IMR-90 (cell line): Measurements from ENCODE around the gene SAP30BP. TPM values are rescaled to one million over a fixed set of nuclear protein-coding genes. Genes with fewer than 3 reads are reported as not detected.

Experiments
- ATAC-seq: fragments of 200-7000 bp; cut with Tn5 transposase; 2 replicates; pipeline ENCODE4 v1.9.1; 2020; ENCODE audit warnings: low read depth, mild to moderate bottlenecking, moderate library complexity
- BruUV-seq: library from RNA; stranded (reverse); fragments of 400-500 nt; replicated peaks from 2 replicates; lab custom pipeline; 2021; lab: Mats Ljungman, UMichigan
- CTCF ChIA-PET: fragments of 300-600 bp; formaldehyde crosslinking; extraction: SDS; loops from one replicate; lab custom pipeline; 2021; ENCODE audit warnings: antibody characterized with exemption; lab: Yijun Ruan, JAX
- POLR2A ChIA-PET: fragments of 300-600 bp; sonication (Branson Sonifier 250); formaldehyde crosslinking; loops from one replicate; lab custom pipeline; 2022; ENCODE audit warnings: antibody characterized with exemption; ENCODE audit not compliant: unreplicated experiment; lab: Charles Lee
- DNase-seq: peaks from one replicate; pipeline ENCODE4 v3.0.0; 2013
- H2AFZ ChIP-seq: replicated peaks from 2 replicates; pipeline ENCODE3; 2013; ENCODE audit warnings: low read length, mild to moderate bottlenecking; ENCODE audit not compliant: poor library complexity
- H2AK5ac ChIP-seq: 2 replicates; pipeline ENCODE4 v1.6.1; 2013; ENCODE audit warnings: low read depth, low read length, inconsistent platforms
- H2AK9ac ChIP-seq: replicated peaks from 2 replicates; pipeline ENCODE3; 2013; ENCODE audit warnings: mild to moderate bottlenecking, low read depth, low read length, moderate library complexity; ENCODE audit not compliant: poor library complexity
- H2BK120ac ChIP-seq: 2 replicates; pipeline ENCODE4 v1.6.1; 2013; ENCODE audit warnings: low read depth, low read length, inconsistent platforms
- H2BK15ac ChIP-seq: 3 replicates; pipeline ENCODE4 v1.6.1; 2013; ENCODE audit warnings: low read depth, low read length, inconsistent platforms
- H2BK20ac ChIP-seq: 2 replicates; pipeline ENCODE4 v1.6.1; 2013; ENCODE audit warnings: low read depth, mild to moderate bottlenecking, inconsistent platforms, low read length, moderate library complexity
- H2BK5ac ChIP-seq: 2 replicates; pipeline ENCODE4 v1.6.1; 2013; ENCODE audit warnings: mild to moderate bottlenecking, low read depth, low read length, inconsistent platforms; ENCODE audit not compliant: poor library complexity, severe bottlenecking
- H3K14ac ChIP-seq: replicated peaks from 2 replicates; pipeline ENCODE4 v1.6.1; 2013; ENCODE audit warnings: low read depth, low read length, inconsistent platforms
- H3K18ac ChIP-seq: 2 replicates; pipeline ENCODE4 v1.6.1; 2013; ENCODE audit warnings: low read depth, low read length, control low read depth
- H3K23ac ChIP-seq: 2 replicates; pipeline ENCODE4 v1.6.1; 2013; ENCODE audit warnings: low read depth, low read length, inconsistent platforms
- H3K27ac ChIP-seq: 2 replicates; pipeline ENCODE4 v1.5.1; 2013; ENCODE audit warnings: mild to moderate bottlenecking, control low read depth, low read length; ENCODE audit not compliant: insufficient read depth
- H3K27me3 ChIP-seq: 2 replicates; pipeline ENCODE4 v1.6.1; 2013; ENCODE audit warnings: low read length; ENCODE audit not compliant: control insufficient read depth, insufficient read depth
- H3K36me3 ChIP-seq: 2 replicates; pipeline ENCODE4 v1.6.1; 2013; ENCODE audit warnings: low read length, mixed read lengths; ENCODE audit not compliant: control insufficient read depth, insufficient read depth
- H3K4ac ChIP-seq: 2 replicates; pipeline ENCODE4 v1.6.1; 2013; ENCODE audit warnings: low read depth, low read length, inconsistent platforms
- H3K4me1 ChIP-seq: 2 replicates; pipeline ENCODE4 v1.6.1; 2013; ENCODE audit warnings: low read length, mixed read lengths; ENCODE audit not compliant: control insufficient read depth, insufficient read depth
- H3K4me2 ChIP-seq: 2 replicates; pipeline ENCODE4 v1.6.1; 2013; ENCODE audit warnings: low read depth, mild to moderate bottlenecking, control low read depth, low read length, moderate library complexity
- H3K4me3 ChIP-seq: 2 replicates; pipeline ENCODE4 v1.5.1; 2013; ENCODE audit warnings: low read depth, mild to moderate bottlenecking, control low read depth, low read length, moderate library complexity; ENCODE audit not compliant: insufficient read depth
- H3K56ac ChIP-seq: 2 replicates; pipeline ENCODE4 v1.6.1; 2013; ENCODE audit warnings: low read length, inconsistent platforms; ENCODE audit not compliant: insufficient read depth; ENCODE audit errors: extremely low read depth
- H3K79me1 ChIP-seq, 2 experiments: 2 replicates each; pipeline ENCODE4 v1.6.1; 2013; ENCODE audit warnings: low read length in 2 of 2, inconsistent platforms in 1 of 2, low read depth in 1 of 2
- H3K9ac ChIP-seq: 2 replicates; pipeline ENCODE4 v1.6.1; 2013; ENCODE audit warnings: low read depth, low read length, control low read depth
- H3K9me1 ChIP-seq: 2 replicates; pipeline ENCODE4 v1.6.1; 2013; ENCODE audit warnings: low read length, inconsistent platforms; ENCODE audit not compliant: insufficient read depth
- H3K9me3 ChIP-seq: 2 replicates; pipeline ENCODE4 v1.6.1; 2013; ENCODE audit warnings: low read length; ENCODE audit not compliant: control insufficient read depth, insufficient read depth
- H4K20me1 ChIP-seq: 2 replicates; pipeline ENCODE4 v1.6.1; 2013; ENCODE audit warnings: low read length, inconsistent platforms; ENCODE audit not compliant: insufficient read depth
- H4K5ac ChIP-seq: 2 replicates; pipeline ENCODE4 v1.6.1; 2013; ENCODE audit warnings: mild to moderate bottlenecking, low read depth, low read length, control low read depth
- H4K8ac ChIP-seq, 2 experiments: 2 replicates each; pipeline ENCODE4 v1.6.1; 2013; ENCODE audit warnings: low read depth in 2 of 2, low read length in 2 of 2, control low read depth in 1 of 2, inconsistent platforms in 1 of 2
- H4K91ac ChIP-seq: 2 replicates; pipeline ENCODE4 v1.6.1; 2013; ENCODE audit warnings: low read depth, low read length, inconsistent platforms; ENCODE audit not compliant: insufficient read depth
- BHLHE40 ChIP-seq: fragments of 150-350 bp; IDR thresholded peaks from 2 replicates; pipeline ENCODE4 v1.6.1; 2016; ENCODE audit warnings: mild to moderate bottlenecking, low read depth, low read length
- CEBPB ChIP-seq: IDR thresholded peaks from 2 replicates; pipeline ENCODE4 v1.6.1; 2012; ENCODE audit warnings: low read depth, low read length, improper control_type of control experiment
- CHD1 ChIP-seq: IDR thresholded peaks from 2 replicates; pipeline ENCODE4 v1.6.1; 2012; ENCODE audit warnings: low read depth, low read length, improper control_type of control experiment
- CTCF ChIP-seq: conservative IDR thresholded peaks from 2 replicates; pipeline ENCODE4 v1.5.1; 2012; ENCODE audit warnings: mild to moderate bottlenecking, low read depth, low read length, improper control_type of control experiment
- ELK1 ChIP-seq: fragments of 150-350 bp; IDR thresholded peaks from 2 replicates; pipeline ENCODE4 v1.6.1; 2016; ENCODE audit warnings: low read depth, mild to moderate bottlenecking, low read length, moderate library complexity, borderline replicate concordance
- FOS ChIP-seq: fragments of 150-350 bp; IDR thresholded peaks from 2 replicates; pipeline ENCODE4 v1.6.1; 2016; ENCODE audit warnings: low read depth, low read length
- MAFK ChIP-seq: IDR thresholded peaks from 2 replicates; pipeline ENCODE4 v1.6.1; 2012; ENCODE audit warnings: low read depth, low read length, improper control_type of control experiment
- MAZ ChIP-seq: IDR thresholded peaks from 2 replicates; pipeline ENCODE4 v1.6.1; 2012; ENCODE audit warnings: low read depth, mild to moderate bottlenecking, low read length, improper control_type of control experiment, moderate library complexity, borderline replicate concordance
- MXI1 ChIP-seq: IDR thresholded peaks from 2 replicates; pipeline ENCODE4 v1.6.1; 2012; ENCODE audit warnings: low read depth, mild to moderate bottlenecking, low read length, moderate library complexity, borderline replicate concordance
- NFE2L2 ChIP-seq: fragments of 150-350 bp; IDR thresholded peaks from 2 replicates; pipeline ENCODE4 v1.6.1; 2016; ENCODE audit warnings: low read depth, mild to moderate bottlenecking, low read length
- POLR2A ChIP-seq: IDR thresholded peaks from 2 replicates; pipeline ENCODE4 v1.6.1; 2012; ENCODE audit warnings: mild to moderate bottlenecking, low read depth, low read length
- RAD21 ChIP-seq: IDR thresholded peaks from 2 replicates; pipeline ENCODE4 v1.6.1; 2012; ENCODE audit warnings: low read length, improper control_type of control experiment
- RCOR1 ChIP-seq: IDR thresholded peaks from 2 replicates; pipeline ENCODE4 v1.6.1; 2012; ENCODE audit warnings: mild to moderate bottlenecking, low read length, improper control_type of control experiment; ENCODE audit not compliant: insufficient replicate concordance
- RFX5 ChIP-seq: IDR thresholded peaks from 2 replicates; pipeline ENCODE4 v1.8.0; 2012; ENCODE audit warnings: low read depth, mild to moderate bottlenecking, low read length, moderate library complexity
- SMC3 ChIP-seq: fragments of 150-350 bp; IDR thresholded peaks from 2 replicates; pipeline ENCODE4 v1.6.1; 2016; ENCODE audit warnings: low read depth, mild to moderate bottlenecking, antibody characterized with exemption, low read length, moderate library complexity
- USF2 ChIP-seq: fragments of 150-350 bp; IDR thresholded peaks from 2 replicates; pipeline ENCODE4 v1.6.1; 2017; ENCODE audit warnings: mild to moderate bottlenecking, antibody characterized with exemption, low read length, low read depth
- WGBS, 2 experiments: methylation state at CpG; one replicate each; pipeline versions ENCODE4 v1.1.5 to v1.1.7; 2013; ENCODE audit warnings: missing lambda C conversion rate in 2 of 2; ENCODE audit not compliant: insufficient read length in 1 of 2; ENCODE audit errors: extremely low coverage in 2 of 2; 5-methylcytosine and 5-hydroxymethylcytosine counted together
- dilution Hi-C: fragments of 300-500 bp; cut with HindIII; formaldehyde crosslinking; loops from one replicate; pipeline ENCODE4 v1.14.3; 2018; ENCODE audit warnings: low sequenced_read_pairs; ENCODE audit not compliant: unreplicated experiment
- in situ Hi-C: fragments of 300-500 bp; cut with MboI; formaldehyde crosslinking; loops from 3 replicates; pipeline ENCODE4 v1.14.3; 2019; ENCODE audit warnings: low sequenced_read_pairs, inconsistent platforms, mixed read lengths
- intact Hi-C: fragments of 100-400 bp; cut with micrococcal nuclease; formaldehyde crosslinking; loops from 2 replicates; pipeline ENCODE4 v1.10.0; 2022
- polyA plus RNA-seq, 3 experiments: library from polyadenylated mRNA; depleted of rRNA; stranded (reverse); fragments of >200 nt; gene quantifications; 2 replicates each; pipeline ENCODE4 v1.2.3, GENCODE V29; 2012; ENCODE audit warnings: low replicate concordance in 1 of 3
- total RNA-seq: library from RNA; depleted of rRNA; stranded (reverse); fragments of >200 nt; gene quantifications from 2 replicates; pipeline ENCODE4 v1.2.3, GENCODE V29; 2012

SAP30BP gene
- total and polyA plus RNA-seq, 2 of the 4 experiments (the other 2 are of a cell fraction): 70.4 to 139 TPM

- BruUV-seq: no TSS peak
- H2AFZ ChIP-seq: no peak overlapping the region
- ChIA-PET CTCF (interaction anchor here (0.8 to 1.5 kb wide), 2 partner anchors 10 to 11 kb away, joined by 4 to 5 read pairs; partner anchors contain the start of gene SMIM5), POLR2A (interaction anchor here (0.6 kb wide), 1 partner anchor 14 kb away, joined by 4 read pairs; no protein-coding TSS in a partner anchor)
- no peak overlapping the region for H4K91ac ChIP-seq
- H2AK9ac ChIP-seq: no peak overlapping the region
- in situ Hi-C loops: no loop called here
- no peak overlapping the region for H3K23ac ChIP-seq
- intact Hi-C loops: no loop called here
- dilution Hi-C loops: no loop called here
- no peak overlapping the region for H2BK5ac ChIP-seq
- no peak overlapping the region for H3K18ac ChIP-seq
- H3K56ac ChIP-seq: no peak overlapping the region
- DNase-seq: peak; percentile 9
- no peak overlapping the region for H3K4me2 ChIP-seq
- no peaks in the 10 kb centered on the region; the same call in 1 of the 2 replicates for H4K20me1 ChIP-seq
- H2BK15ac ChIP-seq: no peak overlapping the region
- peaks cover 9% of the 10 kb centered on the region; the same call in 1 of the 2 replicates for H3K27me3 ChIP-seq
- no peak overlapping the region for H2BK20ac ChIP-seq
- no peaks in the 10 kb centered on the region; the same call in 1 of the 2 replicates for H3K36me3 ChIP-seq
- H3K9ac ChIP-seq: no peak overlapping the region
- WGBS, 2 experiments: 100% methylated on average over 1 of the region's 9 CpGs; no CpG with 5 or more reads in 1 of the 2 experiments
- H3K9me3 ChIP-seq: no peaks in the 10 kb centered on the region
- peaks cover 5% of the 10 kb centered on the region; the same call in 1 of the 2 replicates for H3K4me1 ChIP-seq
- no peaks in the 10 kb centered on the region for H3K79me1 ChIP-seq
- H3K4ac ChIP-seq: no peak overlapping the region
- H4K8ac ChIP-seq: no peak overlapping the region
- no peak overlapping the region for H2AK5ac ChIP-seq
- no peak overlapping the region for H3K27ac ChIP-seq
- H2BK120ac ChIP-seq: no peak overlapping the region
- no peaks in the 10 kb centered on the region for H3K9me1 ChIP-seq
- H3K14ac ChIP-seq: no peak overlapping the region
- no peak overlapping the region for H3K4me3 ChIP-seq
- no peak for TF ChIP-seq RCOR1
- TF ChIP-seq RFX5: no peak
- no peak for TF ChIP-seq USF2
- TF ChIP-seq RAD21: no peak
- TF ChIP-seq CEBPB: no peak
- no peak for TF ChIP-seq CTCF
- no peak for TF ChIP-seq ELK1
- no peak for TF ChIP-seq MAFK
- no peak for TF ChIP-seq POLR2A
- no peak for TF ChIP-seq MXI1
- TF ChIP-seq BHLHE40: no peak
- TF ChIP-seq NFE2L2: no peak
- no peak for TF ChIP-seq SMC3
- TF ChIP-seq CHD1: no peak
- no peak for TF ChIP-seq MAZ
- no peak for TF ChIP-seq FOS
- no peak overlapping the region for H4K5ac ChIP-seq
- no peak for ATAC-seq
These were observed 43.8 kb upstream of the SAP30BP start for GRCh38 chr17:75623386-75623785.
